KMS-11 (cell line): Measurements from ENCODE around the gene MYH11.
"Not testable (repeated sequence)": the region's sequence is repeated elsewhere in the genome, so short reads cannot be mapped to it uniquely, and the experiment has no call there.

ENCODE experiments used
- H2AFZ ChIP-seq: fragments of 200-600 bp; sonication (generic); 2 replicates; pipeline ENCODE4 v1.6.1; 2016; ENCODE audit warnings: antibody characterized with exemption, mixed run types, low read depth
- H3K27ac ChIP-seq: fragments of 200-600 bp; sonication (generic); 2 replicates; pipeline ENCODE4 v1.6.1; 2016; ENCODE audit warnings: mild to moderate bottlenecking, mixed run types
- H3K27me3 ChIP-seq: fragments of 200-600 bp; sonication (generic); 2 replicates; pipeline ENCODE4 v1.6.1; 2017; ENCODE audit warnings: mild to moderate bottlenecking, low read depth, mixed run types, moderate library complexity; ENCODE audit not compliant: insufficient read depth
- H3K36me3 ChIP-seq: fragments of 200-600 bp; sonication (generic); 2 replicates; pipeline ENCODE4 v1.6.1; 2017; ENCODE audit warnings: mild to moderate bottlenecking, mixed run types; ENCODE audit not compliant: insufficient read depth
- H3K4me1 ChIP-seq: fragments of 200-600 bp; sonication (generic); 2 replicates; pipeline ENCODE4 v1.6.1; 2016; ENCODE audit warnings: mild to moderate bottlenecking, low read depth, mixed run types; ENCODE audit not compliant: poor library complexity, severe bottlenecking
- H3K4me2 ChIP-seq: fragments of 200-600 bp; sonication (generic); 2 replicates; pipeline ENCODE4 v1.7.0; 2016; ENCODE audit warnings: mild to moderate bottlenecking, mixed run types
- H3K4me3 ChIP-seq: fragments of 200-600 bp; sonication (generic); IDR thresholded peaks from 2 replicates; pipeline ENCODE4 v1.6.1; 2017; ENCODE audit warnings: low read depth, low read length, mixed read lengths; ENCODE audit not compliant: insufficient read depth
- H3K79me2 ChIP-seq: fragments of 200-600 bp; sonication (generic); 2 replicates; pipeline ENCODE4 v1.6.1; 2016; ENCODE audit warnings: low read depth, mixed run types; ENCODE audit not compliant: insufficient read depth
- H3K9ac ChIP-seq: fragments of 200-600 bp; sonication (generic); 2 replicates; pipeline ENCODE4 v1.6.1; 2016; ENCODE audit warnings: mild to moderate bottlenecking, mixed run types
- H4K20me1 ChIP-seq: fragments of 200-600 bp; sonication (generic); 2 replicates; pipeline ENCODE4 v1.6.1; 2016; ENCODE audit warnings: mild to moderate bottlenecking, mixed run types; ENCODE audit not compliant: insufficient read depth
- CTCF ChIP-seq: fragments of 200-600 bp; sonication (generic); conservative IDR thresholded peaks from 2 replicates; pipeline ENCODE4 v1.6.1; 2017; ENCODE audit warnings: low read depth, mild to moderate bottlenecking, antibody characterized with exemption, low read length, moderate library complexity, mixed read lengths

The MYH11 gene

DNA sequence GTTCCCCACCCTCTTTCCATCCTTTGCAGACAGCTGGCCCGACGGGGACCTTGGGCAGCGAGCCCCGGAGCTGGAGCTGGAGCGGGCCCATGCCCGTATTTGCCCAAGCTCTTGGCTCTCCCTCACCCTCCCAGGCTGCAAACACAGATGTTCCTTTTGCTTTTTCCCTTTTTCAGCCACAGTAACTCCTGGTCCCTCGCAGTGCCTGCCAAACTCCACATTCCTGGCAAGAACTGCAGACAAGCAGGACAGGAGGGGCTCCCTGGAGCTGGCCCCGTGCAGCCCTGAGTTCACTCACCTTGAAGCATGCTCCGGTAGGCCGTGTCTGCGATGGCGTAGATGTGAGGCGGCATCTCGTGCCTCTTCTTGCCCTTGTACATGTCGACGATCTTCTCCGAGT, 33.9 kb downstream of the MYH11 start:
- H3K36me3 ChIP-seq: no peaks in the 10 kb centered on the region
- no peak overlapping the region for H3K4me2 ChIP-seq
- no peak overlapping the region for H2AFZ ChIP-seq
- H3K27ac ChIP-seq: no peak overlapping the region
- TF ChIP-seq CTCF: no peak
- H4K20me1 ChIP-seq: no peaks in the 10 kb centered on the region
- no peaks in the 10 kb centered on the region for H3K4me1 ChIP-seq
- no peak overlapping the region for H3K9ac ChIP-seq
- H3K79me2 ChIP-seq: no peaks in the 10 kb centered on the region
- H3K27me3 ChIP-seq: no peaks in the 10 kb centered on the region
- no peak overlapping the region for H3K4me3 ChIP-seq

GRCh38 chr16:15820837-15821236, 36.0 kb downstream of the MYH11 start:
- TF ChIP-seq CTCF: no peak
- no peaks in the 10 kb centered on the region for H3K79me2 ChIP-seq
- no peak overlapping the region for H3K4me2 ChIP-seq
- H3K4me3 ChIP-seq: no peak overlapping the region
- H3K27me3 ChIP-seq: no peaks in the 10 kb centered on the region
- no peaks in the 10 kb centered on the region for H3K4me1 ChIP-seq
- no peaks in the 10 kb centered on the region for H3K36me3 ChIP-seq
- H2AFZ ChIP-seq: no peak overlapping the region
- no peaks in the 10 kb centered on the region for H4K20me1 ChIP-seq
- no peak overlapping the region for H3K9ac ChIP-seq
- no peak overlapping the region for H3K27ac ChIP-seq

DNA sequence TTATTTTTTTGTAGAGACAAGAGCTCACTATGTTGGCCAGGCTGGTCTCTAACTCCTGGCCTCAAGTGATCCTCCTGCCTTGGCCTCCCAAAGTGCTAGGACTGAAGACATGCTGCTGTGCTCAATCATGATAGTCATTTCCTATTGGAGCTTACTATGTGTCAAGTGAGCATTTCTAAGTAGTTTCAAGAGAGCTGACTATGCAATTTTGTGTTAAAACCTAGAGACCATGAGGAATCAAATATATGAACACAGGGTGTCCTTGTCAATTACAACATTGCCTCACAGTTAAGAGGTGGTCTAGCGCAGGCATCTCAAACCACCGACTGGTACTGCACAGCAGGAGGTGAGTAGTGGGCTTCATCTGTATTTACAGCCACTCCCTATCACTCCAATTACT, 37.8 kb downstream of the MYH11 start:
- H3K4me1 ChIP-seq: no peaks in the 10 kb centered on the region
- TF ChIP-seq CTCF: no peak
- H3K4me2 ChIP-seq: no peak overlapping the region
- no peaks in the 10 kb centered on the region for H4K20me1 ChIP-seq
- no peak overlapping the region for H3K4me3 ChIP-seq
- no peak overlapping the region for H3K9ac ChIP-seq
- H3K79me2 ChIP-seq: no peaks in the 10 kb centered on the region
- no peak overlapping the region for H2AFZ ChIP-seq
- no peaks in the 10 kb centered on the region for H3K36me3 ChIP-seq
- H3K27me3 ChIP-seq: no peaks in the 10 kb centered on the region
- H3K27ac ChIP-seq: no peak overlapping the region

- no peak overlapping the region for H3K4me3 ChIP-seq
- no peaks in the 10 kb centered on the region for H3K36me3 ChIP-seq
- no peaks in the 10 kb centered on the region for H3K79me2 ChIP-seq
- no peaks in the 10 kb centered on the region for H3K27me3 ChIP-seq
- H4K20me1 ChIP-seq: no peaks in the 10 kb centered on the region
- no peak overlapping the region for H3K9ac ChIP-seq
- no peak overlapping the region for H3K4me2 ChIP-seq
- H3K27ac ChIP-seq: no peak overlapping the region
- no peaks in the 10 kb centered on the region for H3K4me1 ChIP-seq
- H2AFZ ChIP-seq: no peak overlapping the region
- TF ChIP-seq CTCF: no peak
These were observed 39.4 kb downstream of the MYH11 start for GRCh38 chr16:15817446-15817845.

DNA sequence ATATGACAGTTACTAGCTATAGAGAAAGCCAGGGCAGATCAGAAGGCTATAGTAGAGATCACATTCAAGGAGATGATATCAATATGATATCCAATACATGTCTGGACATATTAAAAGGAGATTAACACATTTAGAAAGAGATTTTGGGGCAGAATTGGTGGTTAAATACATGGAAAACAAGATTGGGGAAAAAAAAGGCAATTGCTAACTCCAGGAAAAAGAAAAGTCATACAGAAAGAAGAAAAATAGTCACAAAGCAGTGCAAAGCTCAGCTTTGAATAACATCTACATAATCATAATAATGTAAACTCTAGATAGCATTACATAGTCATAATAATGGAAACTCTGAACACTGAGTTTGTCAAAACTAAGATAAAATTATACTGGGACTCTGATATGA, 40.6 kb downstream of the MYH11 start:
- no peaks in the 10 kb centered on the region for H3K27me3 ChIP-seq
- H3K4me1 ChIP-seq: peaks cover 4% of the 10 kb centered on the region
- TF ChIP-seq CTCF: no peak
- no peaks in the 10 kb centered on the region for H3K79me2 ChIP-seq
- H4K20me1 ChIP-seq: no peaks in the 10 kb centered on the region
- H3K4me2 ChIP-seq: no peak overlapping the region
- H3K4me3 ChIP-seq: no peak overlapping the region
- H3K9ac ChIP-seq: no peak overlapping the region
- no peaks in the 10 kb centered on the region for H3K36me3 ChIP-seq
- H3K27ac ChIP-seq: no peak overlapping the region
- no peak overlapping the region for H2AFZ ChIP-seq

DNA sequence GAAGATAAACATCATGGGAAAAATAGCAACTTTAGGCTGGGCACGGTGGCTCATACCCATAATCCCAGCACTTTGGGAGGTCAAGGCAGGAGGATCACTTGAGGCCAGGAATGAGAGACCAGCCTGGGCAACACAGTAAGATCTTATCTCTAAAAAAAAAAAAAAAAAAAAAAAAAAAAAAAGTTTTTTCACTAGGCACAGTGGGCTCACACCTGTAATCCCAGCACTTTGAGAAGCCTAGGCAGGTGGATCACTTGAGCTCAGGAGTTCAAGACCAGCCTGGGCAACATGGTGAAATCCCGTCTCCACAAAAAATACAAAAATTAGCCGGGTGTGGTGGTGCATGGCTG, 44.5 kb downstream of the MYH11 start:
- not testable (repeated sequence) for H3K27ac ChIP-seq, H3K79me2 ChIP-seq, H2AFZ ChIP-seq, H3K4me3 ChIP-seq, H3K4me2 ChIP-seq, H3K4me1 ChIP-seq, H4K20me1 ChIP-seq, H3K27me3 ChIP-seq, H3K9ac ChIP-seq, H3K36me3 ChIP-seq
